Nephron progenitor cell (in vitro differentiated cells): Measurements from ENCODE around the gene ENO4.

Experiments used
- DNase-seq: peaks from one replicate; pipeline ENCODE4 v3.0.0; 2021
- H3K27ac Mint-ChIP-seq: 2 replicates; pipeline ENCODE4 v1.8.0; 2021; ENCODE audit warnings: mild to moderate bottlenecking, moderate library complexity, mixed read lengths
- H3K27me3 Mint-ChIP-seq: 2 replicates; pipeline ENCODE4 v1.8.0; 2021; ENCODE audit warnings: mild to moderate bottlenecking, low read depth, mixed read lengths; ENCODE audit not compliant: poor library complexity
- H3K36me3 Mint-ChIP-seq: 2 replicates; pipeline ENCODE4 v1.8.0; 2021; ENCODE audit warnings: low read depth, mixed read lengths
- H3K4me1 Mint-ChIP-seq: 2 replicates; pipeline ENCODE4 v1.8.0; 2021; ENCODE audit warnings: mixed read lengths
- H3K4me3 Mint-ChIP-seq: 2 replicates; pipeline ENCODE4 v1.8.0; 2021; ENCODE audit warnings: mild to moderate bottlenecking, moderate library complexity, mixed read lengths
- H3K9me3 Mint-ChIP-seq: 2 replicates; pipeline ENCODE4 v1.8.0; 2021; ENCODE audit warnings: mild to moderate bottlenecking, moderate library complexity, mixed read lengths
- CTCF ChIP-seq: fragments of 200-600 bp; sonication (generic); IDR thresholded peaks from 2 replicates; pipeline ENCODE4 v1.5.0; 2021; ENCODE audit warnings: antibody characterized with exemption

ENO4 gene

GRCh38 chr10:116892907-116893685, 43.8 kb downstream of the ENO4 start:
- peaks cover 38% of the 10 kb centered on the region for H3K4me1 Mint-ChIP-seq
- no peak for DNase-seq
- H3K9me3 Mint-ChIP-seq, result no peaks in the 10 kb centered on the region
- H3K27ac Mint-ChIP-seq, result peak overlapping the region; percentile 95
- no peak for TF ChIP-seq CTCF
- no peaks in the 10 kb centered on the region for H3K27me3 Mint-ChIP-seq
- no peaks in the 10 kb centered on the region for H3K36me3 Mint-ChIP-seq
- H3K4me3 Mint-ChIP-seq, result peak overlapping the region; percentile 70

- Mint-ChIP-seq H3K4me3 (peak overlapping the region; percentile 70), H3K27me3 (no peaks in the 10 kb centered on the region), H3K9me3 (no peaks in the 10 kb centered on the region), H3K27ac (peak overlapping the region; percentile 95), H3K36me3 (no peaks in the 10 kb centered on the region), H3K4me1 (peaks cover 32% of the 10 kb centered on the region)
- DNase-seq, result no peak
- TF ChIP-seq CTCF, result no peak
Measured at GRCh38 chr10:116893686-116894037, 44.4 kb downstream of the ENO4 start.

- H3K9me3 Mint-ChIP-seq, result no peaks in the 10 kb centered on the region
- no peaks in the 10 kb centered on the region for H3K36me3 Mint-ChIP-seq
- no peak for DNase-seq
- peaks cover 11% of the 10 kb centered on the region for H3K4me1 Mint-ChIP-seq
- no peak for TF ChIP-seq CTCF
- H3K4me3 Mint-ChIP-seq, result no peak overlapping the region
- H3K27me3 Mint-ChIP-seq, result peaks cover 3% of the 10 kb centered on the region
- H3K27ac Mint-ChIP-seq, result no peak overlapping the region
Measured at GRCh38 chr10:116899626-116900025, 50.3 kb downstream of the ENO4 start.

- TF ChIP-seq CTCF, result no peak
- Mint-ChIP-seq H3K4me1 (peaks cover 25% of the 10 kb centered on the region), H3K27ac (no peak overlapping the region), H3K9me3 (no peaks in the 10 kb centered on the region), H3K4me3 (no peak overlapping the region), H3K36me3 (no peaks in the 10 kb centered on the region), H3K27me3 (peaks cover 3% of the 10 kb centered on the region)
- no peak for DNase-seq
Measured at GRCh38 chr10:116905845-116906210, 56.5 kb downstream of the ENO4 start.

GRCh38 chr10:116907245-116907987, 58.1 kb downstream of the ENO4 start:
- H3K9me3 Mint-ChIP-seq, result no peaks in the 10 kb centered on the region
- H3K4me3 Mint-ChIP-seq, result no peak overlapping the region
- peaks cover 3% of the 10 kb centered on the region for H3K27me3 Mint-ChIP-seq
- no peaks in the 10 kb centered on the region for H3K36me3 Mint-ChIP-seq
- no peak for DNase-seq
- H3K27ac Mint-ChIP-seq, result peak overlapping the region; percentile 26
- peaks cover 25% of the 10 kb centered on the region for H3K4me1 Mint-ChIP-seq
- TF ChIP-seq CTCF, result no peak
